Left renal cortex interstitium (tissue), 4 donors: ENCODE measurements around the gene COG2. TPM values are rescaled to one million over a fixed set of nuclear protein-coding genes. Genes with fewer than 3 reads are reported as not detected.
"Not testable (repeated sequence)": the region's sequence is repeated elsewhere in the genome, so short reads cannot be mapped to it uniquely, and the experiment has no call there.

Experiments used
- DNase-seq, 4 donors: peaks; one replicate each; pipeline ENCODE4 v3.0.0-alpha.2; 2013; ENCODE audit warnings: low read depth in 4 of 4, low spot score in 2 of 4, missing footprints in 1 of 4
- polyA plus RNA-seq, 4 donors: library from polyadenylated mRNA; unstranded; fragments of 120-200 nt; gene quantifications; one replicate each; pipeline ENCODE4 v1.2.1, GENCODE V29; 2013; ENCODE audit not compliant: insufficient read length in 4 of 4

Gene COG2
- polyA plus RNA-seq, 4 donors: 29.8 to 40.4 (median 35.0) TPM

DNA sequence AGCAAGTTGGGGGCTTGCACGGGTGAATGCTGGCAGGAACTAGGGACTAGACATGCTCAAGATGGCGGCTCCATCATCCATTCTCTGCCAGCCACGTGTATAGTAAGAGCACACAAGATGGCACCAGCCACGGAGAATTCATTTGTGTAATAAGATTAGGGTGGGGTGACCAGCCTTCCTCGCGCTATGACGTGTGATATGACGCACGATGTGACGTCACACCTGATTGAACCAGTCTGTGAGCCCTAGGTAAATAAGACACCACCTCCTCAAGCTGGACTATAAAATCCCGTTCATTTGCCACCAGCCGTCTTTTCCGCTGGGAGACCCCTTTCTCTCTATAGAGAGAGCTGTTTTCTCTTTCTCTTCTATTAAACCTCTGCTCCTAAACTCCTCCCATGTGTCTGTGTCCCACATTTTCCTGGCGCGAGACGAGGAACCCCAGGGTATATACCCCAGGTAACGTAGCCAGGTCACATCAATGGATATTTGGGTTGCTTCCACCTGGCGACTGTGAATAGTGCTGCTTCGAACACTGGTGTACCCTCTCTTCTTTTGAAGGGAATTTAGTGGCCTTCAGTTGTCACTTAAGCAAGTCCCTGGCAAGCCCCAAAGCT, 18.1 kb upstream of the COG2 start:
- no peak for DNase-seq

DNA sequence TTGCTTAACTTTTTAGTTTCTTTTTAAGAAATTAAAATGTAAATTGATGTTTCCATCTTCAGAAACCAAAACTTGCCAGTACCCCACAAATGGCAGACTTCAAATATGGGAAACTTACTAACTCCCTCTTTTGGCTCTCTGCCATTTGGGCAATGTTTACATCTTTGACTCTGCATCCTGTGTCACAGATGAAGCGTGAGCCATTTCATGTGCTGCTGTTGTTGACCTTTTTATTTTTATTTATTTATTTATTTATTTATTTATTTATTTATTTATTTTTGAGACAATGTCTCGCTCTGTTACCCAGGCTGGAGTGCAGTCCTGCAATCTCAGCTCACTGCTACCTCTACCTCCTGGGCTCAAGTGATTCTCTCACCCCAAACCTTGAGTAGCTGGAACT, 16.0 kb upstream of the COG2 start:
- DNase-seq: no peak

- DNase-seq: no peak
Observed at GRCh38 chr1:230627767-230628166, 14.5 kb upstream of the COG2 start.

GRCh38 chr1:230629511-230629910, 12.8 kb upstream of the COG2 start:
- no peak for DNase-seq

GRCh38 chr1:230631477-230631876, 10.8 kb upstream of the COG2 start:
- DNase-seq: no peak

- DNase-seq: peak in 1 of 4 donors; percentile 25
Observed at GRCh38 chr1:230632273-230632873, 9.9 kb upstream of the COG2 start.

- no peak for DNase-seq
Observed at GRCh38 chr1:230633469-230633868, 8.8 kb upstream of the COG2 start.

DNA sequence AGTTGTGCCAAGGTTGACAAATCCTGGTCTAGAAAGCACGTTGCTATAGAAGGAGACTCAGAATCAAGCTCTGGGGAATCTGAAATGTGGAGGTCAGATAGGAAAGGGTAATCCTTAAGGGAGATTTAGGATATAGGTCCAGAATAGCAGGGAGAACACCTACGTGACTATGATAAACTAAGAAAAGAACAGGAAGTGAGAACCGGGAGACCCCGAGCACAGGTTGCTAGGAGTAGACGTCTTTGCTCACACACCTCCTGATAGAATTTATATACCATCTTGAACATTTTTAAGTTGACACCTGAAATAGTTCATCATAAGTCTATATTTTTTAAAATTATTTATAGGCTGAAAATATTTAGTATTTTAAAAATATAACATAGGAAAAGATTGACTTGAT, 7.9 kb upstream of the COG2 start:
- no peak for DNase-seq

DNA sequence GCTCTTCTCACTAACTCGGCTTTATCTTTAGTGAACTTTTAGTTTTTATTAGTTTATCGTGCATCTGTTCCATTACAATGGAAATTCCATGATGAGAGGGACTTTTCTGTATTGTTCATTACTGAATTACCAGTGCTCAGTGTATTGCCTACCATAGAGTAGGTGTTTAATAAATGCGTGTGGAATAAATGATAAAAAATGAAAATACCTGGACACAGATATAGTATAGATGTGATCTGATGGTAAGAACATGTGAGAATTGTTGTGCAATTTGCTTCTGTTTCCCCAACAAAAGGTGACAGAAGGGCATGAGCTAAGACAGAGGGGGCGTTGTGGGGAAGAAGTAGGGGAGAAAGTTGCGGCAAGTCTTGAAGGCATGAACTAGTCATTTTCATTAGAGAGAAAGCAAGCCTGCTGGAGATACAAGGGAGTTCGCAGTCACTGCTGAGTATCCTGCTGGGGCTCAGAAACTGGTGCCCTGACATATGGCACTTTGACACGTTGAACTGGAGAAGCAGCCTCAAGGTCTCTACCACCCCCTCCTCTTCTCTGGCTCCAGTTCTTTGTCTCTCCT, 5.6 kb upstream of the COG2 start:
- DNase-seq: no peak

- no peak for DNase-seq
Observed at GRCh38 chr1:230639714-230640209, 2.5 kb upstream of the COG2 start.

GRCh38 chr1:230641346-230641745, 935 bp upstream of the COG2 start:
- no peak for DNase-seq

DNA sequence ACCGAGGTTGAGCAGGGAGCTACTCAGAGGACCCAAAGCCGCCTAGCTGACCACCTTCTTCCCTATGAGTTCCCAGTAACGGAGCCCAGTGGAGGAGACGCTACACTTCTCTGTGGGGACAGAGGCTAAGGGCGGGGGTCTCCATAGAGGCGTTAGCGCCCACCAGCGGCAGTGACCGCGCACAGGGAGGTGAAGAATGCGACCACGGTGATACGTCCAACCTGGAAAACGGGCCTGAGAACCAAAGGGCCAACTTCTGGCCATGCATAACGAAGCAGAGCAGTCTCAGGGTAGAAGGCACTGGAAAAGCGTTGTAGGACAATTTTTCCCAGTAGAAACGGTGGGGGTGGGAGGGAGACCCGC, 400 bp upstream of the COG2 start:
- peak in 2 of 4 donors; percentile 52 to 79 for DNase-seq

DNA sequence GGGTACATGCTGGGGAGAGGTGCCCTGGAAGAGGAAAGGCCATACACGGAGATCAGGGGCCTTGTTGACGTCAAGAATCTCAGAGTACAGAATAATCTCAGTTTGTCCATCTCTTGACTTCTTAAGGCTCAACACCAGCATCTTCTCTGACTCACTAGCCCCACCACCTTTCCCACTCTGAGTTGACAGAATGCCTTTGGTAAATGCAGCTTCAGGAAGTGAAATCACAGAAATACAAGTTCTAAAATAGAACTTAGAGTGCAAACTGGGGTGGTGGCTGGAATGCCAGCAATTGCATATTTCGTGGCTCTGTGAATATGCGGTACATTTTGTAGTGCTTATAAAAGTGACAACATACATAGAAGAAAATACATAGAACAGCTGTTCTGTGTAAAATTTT, 1.6 kb downstream of the COG2 start:
- DNase-seq: no peak

- DNase-seq: no peak
Observed at GRCh38 chr1:230646710-230647302, 4.5 kb downstream of the COG2 start.

DNA sequence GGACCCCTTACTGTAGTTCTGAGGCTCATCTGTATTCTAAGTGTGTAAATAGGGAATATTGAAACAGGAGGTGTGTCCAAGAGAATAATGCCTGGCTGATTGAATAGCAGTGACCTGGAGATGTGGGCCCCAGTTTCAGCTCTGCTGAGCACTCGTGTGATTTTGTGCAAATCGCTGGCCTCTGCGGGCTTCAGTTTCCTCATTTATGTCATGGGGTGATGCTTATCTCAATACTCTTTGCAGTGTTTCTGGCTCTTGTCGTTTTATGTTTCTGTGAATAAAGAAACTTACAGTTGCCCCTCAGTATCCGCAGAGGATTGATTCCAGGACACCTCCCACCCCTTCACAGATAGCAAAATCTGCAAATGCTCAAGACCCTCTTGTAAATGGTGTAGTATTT, 5.0 kb downstream of the COG2 start:
- DNase-seq: no peak

DNA sequence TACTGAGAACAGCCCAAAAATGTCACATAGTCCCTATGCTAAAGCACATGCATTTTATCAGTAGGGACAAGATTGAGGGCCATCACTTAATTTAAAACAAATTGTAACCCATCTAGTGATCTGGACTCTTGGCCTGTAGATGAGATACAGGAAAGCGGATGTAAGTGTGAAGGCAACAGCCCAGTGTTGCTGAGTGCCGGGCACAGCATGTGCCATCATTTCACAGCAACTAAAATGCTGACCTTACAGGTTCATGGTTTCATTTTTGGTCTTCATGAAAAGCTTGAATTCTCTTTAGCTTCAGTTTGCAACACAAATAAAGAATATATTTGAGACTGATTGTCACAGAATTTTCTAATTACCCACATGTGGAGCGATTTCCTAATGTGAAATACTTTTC, 5.8 kb downstream of the COG2 start:
- no peak for DNase-seq

GRCh38 chr1:230650300-230650699, 8.0 kb downstream of the COG2 start:
- DNase-seq: no peak

- DNase-seq: no peak
Observed at GRCh38 chr1:230651235-230651634, 9.0 kb downstream of the COG2 start.

DNA sequence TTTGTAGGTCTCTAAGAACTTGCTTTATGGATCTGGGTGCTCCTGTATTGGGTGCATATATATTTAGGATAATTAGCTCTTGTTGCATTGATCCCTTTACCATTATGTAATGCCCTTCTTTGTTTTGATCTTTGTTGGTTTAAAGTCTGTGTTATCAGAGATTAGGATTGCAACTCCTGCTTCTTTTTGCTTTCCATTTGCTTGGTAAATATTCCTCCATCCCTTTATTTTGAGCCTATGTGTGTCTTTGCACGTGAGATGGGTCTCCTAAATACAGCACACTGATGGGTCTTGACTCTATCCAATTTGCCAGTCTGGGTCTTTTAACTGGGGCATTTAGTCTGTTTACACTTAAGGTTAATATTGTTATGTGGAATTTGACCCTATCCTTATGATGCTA, 14.4 kb downstream of the COG2 start:
- not testable (repeated sequence) for DNase-seq

DNA sequence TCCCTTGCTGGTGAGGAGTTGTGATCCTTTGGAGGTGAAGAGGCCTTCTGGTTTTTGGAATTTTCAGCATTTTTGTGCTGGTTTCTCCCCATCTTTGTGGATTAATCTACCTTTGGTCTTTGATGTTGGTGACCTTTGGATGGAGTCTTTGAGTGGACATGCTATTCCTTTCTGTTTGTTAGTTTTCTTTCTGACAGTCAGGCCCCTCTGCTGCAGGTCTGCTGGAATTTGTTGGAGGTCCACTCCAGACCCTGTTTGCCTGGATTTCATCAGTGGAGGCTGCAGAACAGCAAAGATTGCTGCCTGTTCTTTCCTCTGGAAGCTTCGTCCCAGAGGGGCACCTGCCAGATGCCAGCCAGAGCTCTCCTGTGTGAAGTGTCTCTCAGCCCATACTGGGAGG, 15.8 kb downstream of the COG2 start:
- DNase-seq: not testable (repeated sequence)

- DNase-seq: no peak
Observed at GRCh38 chr1:230658691-230659090, 16.4 kb downstream of the COG2 start.

- DNase-seq: no peak
Observed at GRCh38 chr1:230661976-230662375, 19.7 kb downstream of the COG2 start.
